ENCODE results near the gene FLAD1.

DNA sequence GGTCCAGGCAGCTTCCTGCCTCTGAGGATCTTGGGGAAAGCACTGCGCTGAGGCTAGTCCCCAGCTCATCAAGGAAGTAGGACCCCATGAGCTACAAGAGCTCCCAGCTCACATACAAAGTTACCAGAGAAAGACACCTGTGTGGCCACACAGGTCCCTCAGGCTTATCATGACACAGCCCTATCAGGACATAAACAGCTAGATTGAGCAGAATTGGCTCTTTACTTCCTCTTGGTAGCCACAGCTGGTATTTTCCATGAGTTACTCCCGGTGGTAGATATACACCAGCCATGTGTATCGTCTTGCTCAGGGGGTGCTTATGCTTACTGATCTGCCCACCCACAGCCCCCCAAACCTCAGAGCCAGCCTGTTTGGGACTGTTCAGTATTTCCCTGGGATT is 11.4 kb downstream of the FLAD1 start:
- TF ChIP-seq TAF1 (IDR thresholded peaks at IDR 0.05; ENCODE audit: borderline replicate concordance, low read depth, low read length) (no peak), POLR2A (IDR thresholded peaks at IDR 0.05; ENCODE audit: low read depth, low read length) (no peak), POLR2AphosphoS5 (IDR thresholded peaks at IDR 0.05; ENCODE audit: low read depth, low read length) (no peak)
